ENCODE data around the gene LSAMP. TPM values are rescaled to one million over a fixed set of nuclear protein-coding genes. Genes with fewer than 3 reads are reported as not detected.
A peak's percentile ranks its signal among the peaks of the same experiment; 100 is the strongest.

Gene LSAMP
- total and polyA plus RNA-seq, 2 of the 8 experiments (the other 6 are each of a cell fraction or from before 2014, with no cell fraction given), result 1.8 to 5.7 TPM

GRCh38 chr3:115885621-115886020 lies 559.7 kb downstream of the LSAMP start:
- no peak overlapping the region for H3K14ac ChIP-seq (ENCODE audit: insufficient read length)
- ChIA-PET POLR2A (ENCODE audit: partially characterized antibody) (no interaction called here), CTCF (ENCODE audit: partially characterized antibody) (interaction anchor here (0.7 to 1.2 kb wide), 3 partner anchors 23 to 71 kb away, joined by 3 to 7 read pairs (median 3); no protein-coding TSS in a partner anchor)
- no peak overlapping the region for H3K23ac ChIP-seq (ENCODE audit: insufficient read length)
- no peak overlapping the region for H3K56ac ChIP-seq (replicated peaks; ENCODE audit: insufficient read length, low read depth, low read length)
- no peak overlapping the region for H2BK5ac ChIP-seq (ENCODE audit: low read depth, low read length)
- no peak overlapping the region for H3K18ac ChIP-seq (ENCODE audit: extremely low read depth, low read length)
- H2BK15ac ChIP-seq (ENCODE audit: low read length), result no peak overlapping the region
- FAIRE-seq (no peak), DNase-seq (ENCODE audit: low read depth in 1 of 2, low spot score in 2 of 2) (no peak)
- no peak overlapping the region for H2BK12ac ChIP-seq (ENCODE audit: low read depth, low read length)
- no peak overlapping the region for H2AK5ac ChIP-seq (ENCODE audit: low read depth, low read length)
- no peak overlapping the region for H4K5ac ChIP-seq (ENCODE audit: insufficient read length, low read depth, low read length)
- no peaks in the 10 kb centered on the region for H3K79me2 ChIP-seq (ENCODE audit: control insufficient read depth in 1 of 2, insufficient read depth in 2 of 2, low read length in 2 of 2)
- H3K9ac ChIP-seq (replicated peaks in 1 of 4; ENCODE audit: extremely low read depth in 1 of 4, low read depth in 3 of 4, low read length in 3 of 4), result no peak overlapping the region
- no peaks in the 10 kb centered on the region for H3K9me3 ChIP-seq (ENCODE audit: insufficient read depth in 2 of 2, low read depth in 1 of 2, low read length in 1 of 2)
- TF ChIP-seq SIN3A (conservative IDR thresholded peaks at IDR 0.05 in 1 of 2, IDR thresholded peaks at IDR 0.05 in 1 of 2; ENCODE audit: low read depth in 1 of 2, low read length in 2 of 2) (0 out of 4 replicates have a peak, but pooled peaks of 1 of the 2 experiments have one; percentile 23), FOSL1 (IDR thresholded peaks at IDR 0.05; ENCODE audit: insufficient read depth, low read depth, low read length) (no peak), CEBPB (IDR thresholded peaks at IDR 0.05; ENCODE audit: low read depth, low read length) (peak; percentile 69)
- H2AFZ ChIP-seq (ENCODE audit: low read length), result no peak overlapping the region
- H2BK120ac ChIP-seq (replicated peaks; ENCODE audit: low read depth, low read length), result no peak overlapping the region
- 91% methylated on average over 2 of the region's 2 CpGs; no CpG with 5 or more reads in 1 of the 2 experiments for WGBS, 2 experiments (ENCODE audit: extremely low coverage in 1 of 2, insufficient coverage in 1 of 2, insufficient read length in 1 of 2, insufficient replicate concordance in 2 of 2, low coverage in 1 of 2, low lambda C conversion rate in 2 of 2, missing lambda C conversion rate in 1 of 2)
- H4K20me1 ChIP-seq (replicated peaks in 1 of 2; ENCODE audit: control insufficient read depth in 1 of 2, insufficient read depth in 2 of 2, low read length in 2 of 2), result no peaks in the 10 kb centered on the region
- no peaks in the 10 kb centered on the region for H3K23me2 ChIP-seq (ENCODE audit: low read depth, low read length)
- H2BK20ac ChIP-seq (ENCODE audit: low read length), result no peak overlapping the region
- no peak overlapping the region for H3K4ac ChIP-seq (replicated peaks; ENCODE audit: insufficient read length, low read depth, low read length)
- H3K4me3 ChIP-seq (ENCODE audit: extremely low read depth in 1 of 4, insufficient read depth in 2 of 4, low read depth in 3 of 4, low read length in 4 of 4), result no peak overlapping the region
- no peaks in the 10 kb centered on the region for H3K4me1 ChIP-seq (replicated peaks in 1 of 4; ENCODE audit: control insufficient read depth in 3 of 4, insufficient read depth in 4 of 4, low read length in 3 of 4)
- no peaks in the 10 kb centered on the region for H3K79me1 ChIP-seq (ENCODE audit: low read depth, low read length)
- no peaks in the 10 kb centered on the region for H3K36me3 ChIP-seq (ENCODE audit: control insufficient read depth in 2 of 4, insufficient read depth in 4 of 4, low read length in 3 of 4)
- H4K8ac ChIP-seq (ENCODE audit: extremely low read depth, insufficient read depth, low read length), result no peak overlapping the region
- H3K27me3 ChIP-seq (replicated peaks in 1 of 4; ENCODE audit: control insufficient read depth in 3 of 4, extremely low read depth in 1 of 4, insufficient read depth in 3 of 4, low read length in 3 of 4), result no peaks in the 10 kb centered on the region
- no peak overlapping the region for H4K91ac ChIP-seq (replicated peaks; ENCODE audit: insufficient read length, low read length)
- no peak overlapping the region for H3K4me2 ChIP-seq (ENCODE audit: insufficient read depth in 1 of 2, low read depth in 2 of 2, low read length in 2 of 2)
- H3K27ac ChIP-seq (ENCODE audit: low read depth, low read length), result no peak overlapping the region

All from H1 (cell line).